Body of pancreas (tissue), 4 donors: ENCODE data around the gene SLC36A2. TPM values are rescaled to one million over a fixed set of nuclear protein-coding genes. Genes with fewer than 3 reads are reported as not detected.

ENCODE experiments used
- ATAC-seq: fragments of 150-250 bp; one replicate; pipeline ENCODE4 v1.9.1; 2016
- DNase-seq, 4 donors: peaks; one replicate each; pipeline ENCODE4 v3.0.0-alpha.2; 2019
- H3K27ac ChIP-seq, 4 donors: fragments of 200-600 bp; sonication (generic); 1 replicate in 3 of 4; 2 replicates in 1 of 4; pipeline versions ENCODE4 v1.5.1 to v1.6.1; 2016 to 2019; ENCODE audit warnings: mild to moderate bottlenecking in 1 of 4, mixed read lengths in 1 of 4, moderate library complexity in 1 of 4
- H3K27me3 ChIP-seq, 2 donors: fragments of 200-600 bp; sonication (generic); one replicate each; pipeline ENCODE4 v1.6.0; 2016; ENCODE audit warnings: mild to moderate bottlenecking in 1 of 2
- H3K36me3 ChIP-seq, 2 donors: fragments of 200-600 bp; sonication (generic); replicated peaks in 1 of 2; 2 replicates each; pipeline ENCODE4 v1.5.1; 2016; ENCODE audit warnings: low read depth in 2 of 2; ENCODE audit not compliant: insufficient read depth in 1 of 2
- H3K4me1 ChIP-seq: fragments of 200-600 bp; sonication (generic); one replicate; pipeline ENCODE4 v1.6.0; 2016
- H3K4me3 ChIP-seq, 2 donors: fragments of 200-600 bp; sonication (generic); 1 replicate in 1 of 2; 2 replicates in 1 of 2; pipeline ENCODE4 v1.5.1; 2016 to 2019
- H3K9me3 ChIP-seq, 3 donors: fragments of 200-600 bp; sonication (generic); 1 replicate in 2 of 3; 2 replicates in 1 of 3; pipeline ENCODE4 v1.5.1; 2016
- POLR2A ChIP-seq, 3 donors: fragments of 450-650 bp; IDR thresholded peaks; one replicate each; pipeline ENCODE4 v1.6.1; 2016; ENCODE audit warnings: antibody characterized with exemption in 3 of 3, mild to moderate bottlenecking in 2 of 3
- WGBS, 2 donors: methylation state at CpG; one replicate each; pipeline ENCODE4 v1.1.5; 2017; 5-methylcytosine and 5-hydroxymethylcytosine counted together
- intact Hi-C: fragments of 100-400 bp; cut with DNase I; formaldehyde crosslinking; loops from one replicate; pipeline ENCODE4 v1.15.1; 2023
- total RNA-seq, 2 donors: library from RNA; depleted of rRNA; stranded (reverse); fragments of >200 nt; gene quantifications; one replicate each; pipeline ENCODE4 v1.1.0, GENCODE V29; 2016
- TF ChIP-seq, protein P1 (sequence below), 7 experiments: fragments of 450-650 bp in 4 of 7; fragments of 200-600 bp in 3 of 7; sonication (generic) in 3 of 7; IDR thresholded peaks; one replicate each; pipeline ENCODE4 v1.5.1; 2016 to 2019; ENCODE audit warnings: antibody characterized with exemption in 7 of 7

The SLC36A2 gene
- total RNA-seq, 2 donors from 2014 or later, result not detected

DNA sequence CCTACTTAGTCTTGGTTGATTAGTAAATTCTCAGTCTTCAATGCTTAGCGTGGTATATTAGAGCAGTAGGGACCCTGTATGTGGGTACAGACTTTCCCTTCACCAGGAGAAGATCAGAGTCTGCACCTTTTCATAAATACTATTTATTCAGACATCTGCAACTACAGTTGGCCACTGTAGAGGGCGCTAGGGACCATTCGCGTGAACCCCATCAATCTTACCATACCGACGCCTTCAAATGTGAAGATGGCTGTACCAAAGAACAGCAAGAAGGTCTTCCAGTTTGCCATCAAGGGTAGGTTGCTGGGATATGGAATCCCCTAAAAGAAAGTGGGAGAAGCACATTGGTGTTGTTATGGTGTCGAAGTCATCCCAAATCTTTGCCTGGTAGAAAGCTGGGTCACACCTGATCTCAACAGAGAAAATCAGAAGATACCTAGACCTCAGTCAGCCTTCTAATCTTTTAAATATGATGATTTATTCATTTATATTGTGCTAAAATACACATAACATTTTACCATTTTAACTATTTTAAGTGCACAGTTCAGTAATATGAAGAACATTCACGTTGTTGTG, 62.9 kb downstream of the SLC36A2 start:
- DNase-seq, result no peak
- Histone ChIP-seq H3K4me1 (no peaks in the 10 kb centered on the region), H3K4me3 (no peak overlapping the region), H3K9me3 (no peaks in the 10 kb centered on the region), H3K36me3 (no peaks in the 10 kb centered on the region), H3K27ac (no peak overlapping the region), H3K27me3 (no peaks in the 10 kb centered on the region)
- ATAC-seq, result no peak
- intact Hi-C loops, result no loop called here
- 32% methylated on average over 8 of the region's 8 CpGs for WGBS, 2 donors
- TF ChIP-seq, protein P1, sequence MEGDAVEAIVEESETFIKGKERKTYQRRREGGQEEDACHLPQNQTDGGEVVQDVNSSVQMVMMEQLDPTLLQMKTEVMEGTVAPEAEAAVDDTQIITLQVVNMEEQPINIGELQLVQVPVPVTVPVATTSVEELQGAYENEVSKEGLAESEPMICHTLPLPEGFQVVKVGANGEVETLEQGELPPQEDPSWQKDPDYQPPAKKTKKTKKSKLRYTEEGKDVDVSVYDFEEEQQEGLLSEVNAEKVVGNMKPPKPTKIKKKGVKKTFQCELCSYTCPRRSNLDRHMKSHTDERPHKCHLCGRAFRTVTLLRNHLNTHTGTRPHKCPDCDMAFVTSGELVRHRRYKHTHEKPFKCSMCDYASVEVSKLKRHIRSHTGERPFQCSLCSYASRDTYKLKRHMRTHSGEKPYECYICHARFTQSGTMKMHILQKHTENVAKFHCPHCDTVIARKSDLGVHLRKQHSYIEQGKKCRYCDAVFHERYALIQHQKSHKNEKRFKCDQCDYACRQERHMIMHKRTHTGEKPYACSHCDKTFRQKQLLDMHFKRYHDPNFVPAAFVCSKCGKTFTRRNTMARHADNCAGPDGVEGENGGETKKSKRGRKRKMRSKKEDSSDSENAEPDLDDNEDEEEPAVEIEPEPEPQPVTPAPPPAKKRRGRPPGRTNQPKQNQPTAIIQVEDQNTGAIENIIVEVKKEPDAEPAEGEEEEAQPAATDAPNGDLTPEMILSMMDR (IDR thresholded peaks at IDR 0.05), result no peak
- no peak for TF ChIP-seq POLR2A (IDR thresholded peaks at IDR 0.05)

DNA sequence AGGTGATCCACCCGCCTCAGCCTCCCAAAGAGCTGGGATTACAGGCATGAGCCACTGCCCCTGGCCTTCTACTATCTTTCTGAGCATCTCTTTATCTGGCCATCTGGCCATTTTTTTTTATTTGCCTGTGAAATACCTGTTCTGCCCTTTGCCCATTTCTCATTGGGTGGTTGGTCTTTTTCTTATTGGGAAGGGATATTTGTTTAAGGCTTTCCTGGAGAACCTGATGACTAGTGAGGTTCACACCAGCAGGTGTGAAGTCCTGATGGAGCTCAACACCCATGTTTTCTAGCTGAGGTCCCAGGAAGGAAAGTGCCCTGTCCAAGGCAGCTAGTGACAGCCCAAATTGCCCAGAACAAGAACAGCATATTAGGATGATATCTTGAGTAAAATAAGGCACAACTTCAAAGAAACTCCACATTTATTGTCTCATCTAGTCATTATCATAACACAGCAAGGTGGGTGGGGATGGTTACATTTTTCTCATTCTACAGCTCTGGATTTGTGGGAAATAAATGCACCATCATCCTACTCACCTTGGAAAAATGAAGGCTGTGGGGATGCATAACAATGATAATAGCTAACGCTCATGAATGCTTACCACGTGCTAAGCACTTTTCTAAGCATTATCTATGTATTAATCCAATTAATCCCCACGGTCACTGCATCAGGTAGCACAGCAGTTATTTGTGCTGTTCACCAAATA, 64.1 kb downstream of the SLC36A2 start:
- intact Hi-C loops, result no loop called here

DNA sequence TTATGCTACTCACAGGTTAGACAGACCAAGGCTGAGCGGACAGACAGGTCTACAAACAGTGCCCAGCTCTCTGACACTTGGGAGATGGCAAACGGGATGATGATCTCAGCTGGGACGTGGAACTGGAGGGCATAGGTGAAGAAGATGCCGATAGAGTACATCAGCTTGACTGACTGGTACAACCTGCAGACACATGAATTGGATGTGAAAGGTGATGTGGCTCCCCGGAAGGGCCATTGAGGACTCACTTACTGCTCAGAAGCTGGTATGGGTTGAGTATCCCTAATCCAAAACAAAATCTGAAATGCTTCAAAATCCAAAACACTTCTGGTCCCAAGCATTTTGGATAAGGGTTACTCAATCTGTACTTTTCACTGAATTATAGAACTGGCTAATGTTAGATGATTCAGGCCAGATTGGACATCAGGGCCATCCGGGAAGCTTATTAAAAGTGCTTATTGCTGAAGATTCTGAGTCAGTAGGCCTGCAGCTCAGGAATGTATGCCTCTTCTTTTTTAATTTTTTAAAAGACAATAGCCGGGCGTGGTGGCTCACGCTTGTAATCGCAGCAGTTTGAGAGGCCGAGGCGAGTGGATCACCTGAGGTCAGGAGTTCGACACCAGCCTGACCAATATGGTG, 66.2 kb downstream of the SLC36A2 start:
- intact Hi-C loops, result no loop called here
- Histone ChIP-seq H3K4me1 (no peaks in the 10 kb centered on the region), H3K27me3 (no peaks in the 10 kb centered on the region), H3K36me3 (no peaks in the 10 kb centered on the region), H3K27ac (no peak overlapping the region), H3K9me3 (no peaks in the 10 kb centered on the region), H3K4me3 (no peak overlapping the region)
- DNase-seq, result no peak
- TF ChIP-seq, protein P1 (IDR thresholded peaks at IDR 0.05), result no peak
- no peak for TF ChIP-seq POLR2A (IDR thresholded peaks at IDR 0.05)
- 91 to 93% methylated on average over 12 to 13 of the region's 13 CpGs for whole genome bisulfite sequencing, 2 donors
- no peak for ATAC-seq

More for the DNA sequence above, 64.1 kb downstream of the SLC36A2 start:
- H3K36me3 ChIP-seq, result no peaks in the 10 kb centered on the region
- no peak overlapping the region for H3K27ac ChIP-seq
- H3K9me3 ChIP-seq, result no peaks in the 10 kb centered on the region
- ATAC-seq (no peak), DNase-seq (no peak)
- TF ChIP-seq, protein P1 (IDR thresholded peaks at IDR 0.05), result no peak
- no peak overlapping the region for H3K4me3 ChIP-seq
- WGBS, 2 donors, result 64 to 73% methylated on average over 4 of the region's 4 CpGs
- no peaks in the 10 kb centered on the region for H3K4me1 ChIP-seq
- H3K27me3 ChIP-seq, result no peaks in the 10 kb centered on the region

DNA sequence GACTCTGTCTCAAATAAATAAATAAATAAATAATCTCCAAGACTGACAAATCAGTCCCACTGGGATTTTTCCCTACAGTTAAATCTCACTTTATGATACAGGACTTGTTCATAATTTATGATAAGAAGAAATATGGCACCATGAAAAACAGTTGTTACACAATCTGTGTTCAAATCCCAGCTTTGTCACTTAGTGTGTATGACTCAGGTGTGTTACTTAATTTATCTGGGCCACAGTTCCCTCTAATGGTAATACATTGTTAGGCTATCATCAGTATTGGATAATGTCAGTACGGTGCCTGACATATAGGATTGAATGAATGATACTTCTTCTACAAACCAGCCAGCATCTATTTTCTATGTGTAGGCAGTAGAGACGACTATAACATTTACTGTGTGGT, 66.9 kb downstream of the SLC36A2 start:
- DNase-seq (no peak), ATAC-seq (no peak)
- no peaks in the 10 kb centered on the region for H3K36me3 ChIP-seq
- H3K4me3 ChIP-seq, result no peak overlapping the region
- intact Hi-C loops, result no loop called here
- H3K27ac ChIP-seq, result no peak overlapping the region
- H3K9me3 ChIP-seq, result no peaks in the 10 kb centered on the region
- TF ChIP-seq, protein P1 (IDR thresholded peaks at IDR 0.05), result no peak
- no peak for TF ChIP-seq POLR2A (IDR thresholded peaks at IDR 0.05)
- no peaks in the 10 kb centered on the region for H3K4me1 ChIP-seq
- H3K27me3 ChIP-seq, result no peaks in the 10 kb centered on the region
- WGBS, 2 donors, result 62 to 78% methylated on average over 2 of the region's 2 CpGs
